Sigmoid colon (tissue), 4 donors: ENCODE results near the gene TP73.

ENCODE experiments used
- CTCF ChIP-seq, 4 experiments: fragments of 450-650 bp in 3 of 4; fragments of 200-600 bp in 1 of 4; IDR thresholded peaks; one replicate each; pipeline ENCODE4 v1.5.1; 2016 to 2019; ENCODE audit warnings: antibody characterized with exemption in 4 of 4, mild to moderate bottlenecking in 3 of 4, moderate library complexity in 2 of 4
- EP300 ChIP-seq, 4 donors: sonication (generic); formaldehyde crosslinking; IDR thresholded peaks; one replicate each; pipeline ENCODE4 v1.6.1; 2017; ENCODE audit warnings: antibody characterized with exemption in 4 of 4

- no peak for TF ChIP-seq CTCF (IDR thresholded peaks at IDR 0.05)
- TF ChIP-seq EP300 (IDR thresholded peaks at IDR 0.05), result no peak
Measured at GRCh38 chr1:3609769-3610526, 42.4 kb upstream of the TP73 start.
